NCI-H2107 (cell line): Measurements from ENCODE around the gene CASTOR1.

Experiments used
- DNase-seq: peaks from one replicate; lab custom pipeline; 2025; lab: John Stamatoyannopoulos, UW

Gene CASTOR1

DNA sequence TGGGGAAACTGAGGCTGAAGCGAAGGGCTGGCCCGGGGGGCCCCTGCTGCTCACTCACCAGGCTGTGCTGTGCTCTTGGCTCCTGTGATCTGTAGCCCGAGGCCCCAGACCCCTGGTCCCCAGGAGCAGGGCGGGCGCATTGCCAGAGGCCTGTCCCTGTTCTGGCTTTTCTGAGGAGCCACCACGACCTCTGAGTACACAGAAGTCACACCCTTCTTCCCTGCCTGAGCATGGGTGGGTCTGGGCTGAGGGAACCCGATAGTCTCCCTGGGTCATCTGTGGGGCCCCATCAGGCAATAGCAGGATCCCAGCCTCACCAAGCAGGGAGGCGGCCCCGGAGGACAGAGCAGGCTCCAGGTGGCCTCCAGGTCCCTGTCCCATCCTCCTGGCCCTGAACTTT, 5.1 kb downstream of the CASTOR1 start:
- no peak for DNase-seq

DNA sequence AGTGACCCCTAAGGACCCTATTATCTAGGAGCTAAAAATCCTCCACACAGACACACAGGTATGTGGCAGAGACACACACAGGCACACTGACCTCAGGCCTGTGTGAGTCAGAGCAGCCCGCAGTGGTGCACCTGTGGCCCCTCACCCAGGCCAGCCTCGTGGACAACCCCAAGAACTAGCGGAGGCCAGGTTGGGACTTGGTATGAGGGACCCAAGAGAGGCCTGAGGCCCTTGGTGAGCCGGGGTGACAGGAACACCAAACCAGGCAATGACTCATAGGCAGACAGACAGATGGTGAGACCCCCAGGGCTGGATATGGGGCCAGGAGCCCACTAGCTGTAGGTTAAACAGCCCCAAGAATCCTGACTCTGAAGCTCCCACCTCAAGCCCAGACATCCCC, 6.0 kb downstream of the CASTOR1 start:
- DNase-seq: no peak

- DNase-seq: no peak
Observed at GRCh38 chr22:30282616-30283046, 6.7 kb downstream of the CASTOR1 start.

DNA sequence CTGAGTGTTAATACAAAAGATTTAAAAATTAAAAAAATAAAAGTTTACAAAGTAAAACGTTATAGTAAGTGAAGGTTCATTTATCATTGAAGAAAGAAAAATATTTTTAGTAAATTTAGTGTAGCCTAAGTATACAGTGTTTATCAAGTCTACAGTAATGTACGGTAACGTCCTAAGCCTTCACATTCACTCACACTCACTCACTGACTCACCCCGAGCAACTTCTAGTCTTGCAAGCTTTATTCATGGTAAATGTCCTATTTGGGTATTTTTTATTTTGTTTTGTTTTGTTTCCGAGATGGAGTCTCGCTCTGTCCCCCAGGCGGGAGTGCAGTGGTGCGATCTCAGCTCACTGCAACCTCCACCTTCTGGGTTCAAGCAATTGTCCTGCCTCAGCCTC, 8.8 kb downstream of the CASTOR1 start:
- no peak for DNase-seq

DNA sequence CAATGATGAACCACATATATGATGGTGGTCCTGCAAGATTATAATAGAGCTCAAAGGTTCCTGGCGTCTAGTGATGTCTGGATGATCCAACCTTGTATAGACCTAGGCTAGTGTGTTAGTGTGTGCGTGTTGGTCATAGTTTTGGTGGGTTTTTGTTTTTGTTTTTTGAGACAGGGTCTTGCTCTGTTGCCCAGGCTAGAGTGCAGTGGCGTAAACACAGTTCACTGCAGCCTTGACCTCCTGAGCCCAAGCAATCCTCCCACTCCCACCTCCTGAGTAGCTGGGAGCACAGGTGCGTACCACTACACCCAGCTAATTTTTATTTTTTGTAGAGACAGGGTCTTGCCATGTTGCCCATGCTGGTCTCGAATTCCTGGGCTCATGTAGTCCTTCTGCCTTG, 9.4 kb downstream of the CASTOR1 start:
- no peak for DNase-seq

DNA sequence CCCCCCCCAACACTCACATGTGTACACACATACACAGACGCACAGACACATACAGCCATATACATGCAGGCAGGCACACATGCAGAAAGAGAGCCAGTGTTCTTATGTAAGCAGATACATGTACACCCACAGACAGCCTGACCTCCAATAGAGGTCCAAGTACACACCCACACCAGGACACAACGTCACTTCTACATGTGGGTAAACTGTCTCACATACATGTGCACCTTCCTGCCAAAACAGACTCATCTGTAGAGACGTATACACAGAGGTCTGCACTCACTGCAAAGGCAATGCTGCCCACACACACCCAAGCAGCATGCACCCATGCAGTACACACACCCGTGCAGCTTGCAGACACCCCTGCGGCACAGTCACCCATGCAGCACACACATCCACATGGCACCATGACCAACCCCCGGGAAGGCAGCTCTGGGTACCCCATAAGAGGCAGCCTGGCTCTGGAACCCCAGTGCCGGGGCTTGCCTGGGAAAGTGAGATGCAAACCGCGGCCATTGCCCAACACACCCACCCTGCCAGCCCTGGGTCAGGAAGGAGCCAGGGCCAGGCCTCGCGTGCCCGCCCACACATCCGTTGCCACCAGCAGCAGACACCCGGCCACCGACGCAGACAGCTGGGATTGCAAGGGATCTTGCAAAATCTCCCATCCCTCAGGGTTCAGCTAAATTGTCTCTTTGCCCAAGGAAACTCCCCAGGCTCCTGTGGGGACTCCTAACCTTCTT, 10.1 kb downstream of the CASTOR1 start:
- no peak for DNase-seq

DNA sequence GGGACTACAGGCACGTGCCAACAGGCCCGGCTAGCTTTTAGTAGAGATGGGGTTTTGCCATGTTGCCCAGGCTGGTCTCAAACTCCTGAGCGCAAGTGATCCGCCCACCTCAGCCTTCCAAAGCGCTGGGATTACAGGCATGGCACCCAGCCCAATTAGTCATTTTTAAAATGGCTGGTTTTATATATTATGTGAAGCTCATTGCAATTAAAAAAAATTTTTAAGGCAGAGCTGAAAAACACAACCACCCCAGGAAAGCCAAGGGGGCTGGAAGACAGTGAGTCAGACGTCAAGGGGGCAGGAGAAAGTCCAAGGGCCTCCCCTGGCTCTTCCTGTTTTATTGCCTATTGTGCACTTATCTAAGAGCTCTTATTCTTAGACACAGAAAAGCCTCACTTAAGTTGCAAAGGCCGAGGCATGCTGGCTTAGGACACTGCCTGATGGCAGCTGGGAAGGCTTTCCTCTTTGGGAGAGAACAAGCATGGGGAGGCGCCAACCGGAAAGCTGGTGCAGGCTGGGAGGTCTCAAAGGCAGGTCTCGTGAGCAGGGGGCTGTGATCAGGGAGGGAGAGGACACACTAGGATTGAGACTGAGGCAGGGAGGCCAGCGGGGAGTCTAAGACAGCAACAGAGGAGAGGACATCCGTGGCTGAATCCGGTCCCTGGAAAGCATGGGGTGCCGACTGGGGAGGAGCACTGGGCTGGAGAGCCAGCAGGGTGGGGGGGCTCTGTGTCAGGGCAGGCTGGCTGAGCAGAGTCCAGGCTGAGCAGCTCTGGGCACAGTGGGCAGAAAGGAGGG, 11.6 kb downstream of the CASTOR1 start:
- no peak for DNase-seq

DNA sequence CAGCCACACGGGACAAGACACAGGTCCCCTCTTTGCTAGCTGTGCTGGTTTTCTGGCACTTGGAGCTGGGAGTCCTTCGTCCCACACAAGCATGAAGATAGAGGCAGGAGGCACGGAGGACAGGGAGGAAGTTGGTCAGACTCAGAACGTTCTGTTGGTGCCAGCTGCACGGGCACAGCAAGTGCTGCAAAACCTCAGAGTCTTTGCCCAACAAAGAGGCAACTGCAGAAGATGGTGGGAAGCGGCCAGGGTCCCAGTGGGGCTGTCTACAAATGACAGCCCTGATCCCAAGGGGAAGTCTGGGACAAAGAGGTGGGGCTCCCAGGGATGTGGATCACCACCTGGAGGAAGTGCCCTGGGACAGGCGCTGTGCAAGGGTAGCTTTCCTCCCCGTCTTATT, 13.3 kb downstream of the CASTOR1 start:
- DNase-seq: no peak

GRCh38 chr22:30275625-30276024, 13.7 kb downstream of the CASTOR1 start:
- DNase-seq: no peak

GRCh38 chr22:30274437-30274812, 14.9 kb downstream of the CASTOR1 start:
- no peak for DNase-seq

- no peak for DNase-seq
Observed at GRCh38 chr22:30273711-30274436, 15.4 kb downstream of the CASTOR1 start.

DNA sequence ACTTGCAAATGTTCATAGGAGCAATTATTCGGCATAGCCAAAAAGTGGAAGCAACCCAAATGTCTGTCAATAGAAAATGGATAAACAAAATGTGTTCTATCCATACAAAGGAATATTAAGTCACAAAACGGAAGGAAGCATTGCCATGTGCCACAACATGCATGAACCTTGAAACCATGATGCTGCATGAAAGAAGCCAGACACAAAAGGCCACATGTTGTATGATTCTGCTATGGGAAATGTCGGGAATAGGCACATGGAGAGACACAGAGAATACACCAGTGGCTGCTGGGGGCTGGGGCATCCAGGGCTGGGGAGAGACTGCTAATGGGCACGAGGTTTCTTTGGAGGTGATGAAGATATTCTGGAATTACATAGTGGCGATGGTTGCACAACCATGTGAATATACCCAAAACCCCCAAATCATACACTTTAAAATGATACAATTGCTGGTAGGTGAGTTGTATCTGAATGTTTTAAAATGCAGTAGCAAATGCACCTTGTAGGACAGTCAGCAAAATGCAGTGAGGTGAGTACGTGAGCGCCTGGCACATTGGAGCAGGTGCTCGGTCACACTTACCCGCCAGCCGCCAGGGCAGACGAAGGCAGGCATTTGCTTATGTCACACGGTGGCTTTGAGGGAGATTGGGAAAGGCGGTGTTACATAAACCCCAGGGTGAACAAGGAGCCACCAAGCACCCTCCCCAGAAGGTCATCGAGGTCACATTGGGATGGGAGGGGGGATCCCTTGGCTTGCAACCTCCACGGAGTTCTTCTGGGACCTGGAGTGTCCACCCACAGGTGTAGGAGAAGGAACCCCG, 16.3 kb downstream of the CASTOR1 start:
- DNase-seq: no peak

DNA sequence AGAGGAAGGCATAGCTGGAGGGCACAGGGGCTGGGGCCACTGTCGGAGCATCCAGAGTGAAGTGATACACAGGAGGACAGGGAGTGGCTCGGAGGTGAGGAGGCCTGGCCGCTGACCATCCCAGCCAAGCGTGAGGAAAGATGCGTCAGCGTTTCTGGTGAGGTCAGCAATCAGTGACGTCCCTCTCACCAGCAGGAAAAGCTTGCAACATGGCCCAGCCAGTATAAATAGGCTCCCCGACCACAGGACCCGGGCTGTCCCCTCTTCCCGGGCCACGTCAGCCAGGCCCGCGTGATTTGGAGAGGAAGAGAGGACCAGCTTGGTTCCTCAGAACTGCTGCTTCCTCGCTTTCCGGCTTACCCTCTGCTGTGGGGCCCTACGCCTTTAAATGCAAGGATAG, 18.5 kb downstream of the CASTOR1 start:
- DNase-seq: no peak

DNA sequence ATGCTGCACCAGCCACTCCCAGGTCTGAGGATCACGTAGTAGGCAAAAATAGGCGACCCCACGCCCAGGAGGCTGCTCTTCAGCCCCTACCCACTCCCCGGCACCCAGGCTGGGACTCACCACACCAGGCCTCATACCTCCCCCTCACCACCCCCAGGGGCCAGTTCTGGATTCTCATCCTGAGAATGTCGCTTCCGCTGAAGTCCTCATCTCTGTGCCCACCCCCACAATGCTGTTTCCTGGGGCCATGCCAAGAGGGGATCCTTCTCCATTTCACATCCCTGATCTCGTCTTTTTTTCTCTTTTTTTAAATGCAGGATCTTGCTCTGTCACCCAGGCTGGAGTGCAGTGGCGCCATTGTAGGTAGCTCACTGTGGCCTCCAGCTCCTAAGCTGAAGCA, 21.0 kb downstream of the CASTOR1 start:
- DNase-seq: no peak

DNA sequence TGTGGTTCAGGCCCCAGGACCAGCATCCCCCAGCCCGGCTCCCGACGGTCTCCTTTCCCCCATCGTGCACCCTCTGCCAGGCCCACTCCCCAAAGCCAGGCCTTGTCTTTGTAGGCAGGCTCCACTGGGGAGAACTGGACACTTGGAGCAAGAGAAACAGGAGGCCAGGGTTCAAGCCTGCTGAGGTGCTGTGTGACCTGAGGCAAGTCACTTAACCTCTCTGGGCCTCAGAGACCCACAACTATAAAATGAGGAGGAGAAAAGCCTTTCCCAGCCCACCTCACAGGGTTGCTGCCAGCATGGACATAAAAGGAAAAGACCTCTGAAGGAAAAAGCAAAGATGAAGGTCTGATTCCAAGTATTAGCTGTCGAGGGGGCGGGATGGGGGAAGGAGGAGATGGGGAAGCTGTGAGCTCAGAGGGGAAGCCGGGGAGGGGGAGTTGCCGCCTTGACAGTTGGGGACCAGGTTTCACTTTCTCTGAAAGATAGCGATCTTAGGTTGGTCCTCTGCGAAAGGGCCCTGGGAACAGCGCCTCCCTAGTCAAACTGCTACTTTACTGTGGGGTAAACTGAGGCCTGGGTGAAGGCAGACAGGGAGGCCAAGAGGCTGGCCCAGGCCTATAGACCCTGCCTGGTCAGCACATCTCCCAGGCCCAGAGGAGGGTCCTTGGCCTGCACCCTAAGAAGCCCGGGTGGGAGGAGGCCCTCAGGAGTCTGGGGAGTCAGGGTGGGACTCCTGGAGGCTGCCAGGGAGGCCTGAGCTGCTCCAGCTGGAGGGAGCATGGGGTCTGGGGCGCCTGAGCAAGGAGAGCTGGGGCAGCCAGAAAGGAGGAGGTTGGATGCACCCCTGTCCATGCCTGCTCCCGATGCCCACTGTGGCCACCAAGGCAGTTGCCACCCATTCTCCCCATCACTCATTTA, 21.7 kb downstream of the CASTOR1 start:
- no peak for DNase-seq

- DNase-seq: no peak
Observed at GRCh38 chr22:30266445-30267381, 22.6 kb downstream of the CASTOR1 start, which contains the start of gene OSM. Gene OSM, minus strand, starts transcription at chr22:30266851. Its CDS starts 52 bp downstream, at chr22:30266799.

DNA sequence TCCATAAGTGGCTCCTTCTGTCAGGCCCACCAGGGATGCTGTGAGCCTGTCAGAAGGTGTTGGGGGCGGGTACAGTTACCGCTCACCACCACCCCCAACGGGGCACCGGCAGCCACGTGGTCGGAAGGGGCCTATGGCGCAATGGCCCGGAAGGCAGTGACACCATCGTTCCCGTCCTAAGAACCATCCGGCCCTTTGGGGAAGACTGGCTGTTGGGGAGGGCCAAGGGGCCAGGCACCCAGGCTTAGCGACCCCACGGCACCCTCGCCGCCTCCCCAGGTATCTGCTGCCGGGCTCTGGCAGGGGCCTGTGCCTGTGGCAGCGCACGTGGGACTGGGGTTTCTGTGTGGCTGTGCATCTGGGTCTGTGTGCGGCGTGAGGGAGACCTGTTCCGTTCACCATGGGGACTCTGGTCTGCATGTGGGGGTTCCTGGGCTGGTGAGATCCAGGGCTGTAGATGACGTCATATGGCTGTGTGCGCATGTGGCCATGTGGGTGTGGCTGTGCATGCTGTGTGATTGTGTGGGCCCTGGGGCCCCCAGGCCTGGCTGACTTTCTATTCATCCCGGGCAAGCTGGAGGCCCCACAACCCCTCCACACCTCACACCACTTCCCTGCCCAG, 23.4 kb downstream of the CASTOR1 start:
- no peak for DNase-seq

DNA sequence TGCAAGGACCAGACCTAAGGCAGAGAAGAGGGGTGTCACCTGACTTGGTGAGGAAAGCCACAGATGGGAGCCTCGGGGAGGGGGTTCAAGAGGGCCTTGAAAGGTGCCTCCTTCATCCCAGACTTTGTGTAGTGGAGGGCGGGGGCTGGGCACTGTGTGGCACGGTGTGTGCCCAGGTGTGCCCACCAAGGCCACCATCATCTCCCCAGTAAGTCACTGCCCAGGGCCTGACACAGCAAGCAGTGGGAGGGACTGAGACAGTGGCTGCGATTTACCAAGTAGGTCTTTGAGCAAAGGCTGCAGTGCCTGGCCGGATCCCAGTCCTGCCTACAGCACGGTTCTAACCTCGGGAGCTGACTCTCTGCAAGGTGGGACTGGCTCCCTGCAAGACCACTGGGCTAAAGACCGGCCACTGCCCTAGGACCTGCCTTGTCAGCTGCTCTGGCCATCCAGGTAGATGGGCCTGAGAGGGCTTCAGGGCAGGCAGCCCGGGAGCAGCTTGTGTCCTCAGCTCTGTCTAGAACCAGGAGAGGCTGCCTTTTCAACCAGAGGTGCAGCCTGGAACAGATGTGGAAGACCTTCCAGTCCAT, 24.1 kb downstream of the CASTOR1 start:
- no peak for DNase-seq

DNA sequence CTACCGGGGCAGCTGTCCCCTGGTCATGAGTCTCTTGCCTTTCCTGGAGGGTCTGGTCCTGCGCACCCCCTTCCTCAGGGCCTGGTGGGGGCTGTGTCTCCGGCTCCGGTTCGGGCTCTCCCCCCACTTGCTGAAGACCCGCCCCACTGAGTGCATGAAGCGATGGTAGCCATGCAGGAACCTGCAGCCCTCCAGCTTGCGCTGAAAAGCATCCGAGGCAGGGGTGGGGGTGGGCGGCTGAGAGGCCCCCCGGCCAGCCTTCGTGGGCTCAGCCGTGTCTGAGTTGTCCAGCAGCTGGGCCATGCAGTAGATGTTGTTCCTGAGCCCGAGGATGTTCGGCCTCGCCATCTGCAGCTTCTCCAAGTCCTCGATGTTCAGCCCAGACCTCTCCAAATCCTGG, 25.4 kb downstream of the CASTOR1 start:
- DNase-seq: no peak
